ENCODE results near the gene PIAS2. TPM values are rescaled to one million over a fixed set of nuclear protein-coding genes. Genes with fewer than 3 reads are reported as not detected.
A peak's percentile ranks its signal among the peaks of the same experiment; 100 is the strongest.

PIAS2 gene
- polyA plus RNA-seq, 6 donors from 2014 or later = 16.8 to 29.5 (median 24.4) TPM

DNA sequence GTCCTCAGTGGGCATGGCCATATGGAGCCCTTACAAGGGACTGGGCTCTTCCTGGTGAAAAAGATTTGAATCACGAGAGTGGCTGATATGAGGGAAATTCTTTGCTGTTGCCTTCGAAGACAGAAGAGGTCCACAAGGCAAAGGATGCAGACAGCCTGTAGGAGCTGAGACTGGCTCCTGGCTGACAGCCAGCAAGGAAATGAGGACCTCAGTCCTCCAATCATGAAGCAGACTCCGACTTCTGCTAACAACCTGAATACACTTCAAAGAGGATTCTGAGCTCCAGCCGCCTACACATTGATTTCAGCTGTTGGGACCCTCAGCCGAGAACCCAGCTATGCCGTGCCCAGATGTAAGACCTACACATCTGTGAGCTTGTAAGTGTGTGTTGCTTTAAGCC is 157.4 kb downstream of the PIAS2 start:
- no peaks in the 10 kb centered on the region for H3K36me3 Mint-ChIP-seq
- no peaks in the 10 kb centered on the region for H3K9me3 Mint-ChIP-seq
- ATAC-seq (ENCODE audit: low read depth in 2 of 2) (no peak), DNase-seq (no peak)
- peaks cover 14 to 20% (median 18%) of the 10 kb centered on the region in 3 donors for H3K4me1 Mint-ChIP-seq
- H3K4me3 Mint-ChIP-seq = peak overlapping the region in 1 of 8 donors; percentile 1
- H3K27ac Mint-ChIP-seq = no peak overlapping the region
- H3K27me3 Mint-ChIP-seq = peaks cover 48 to 80% (median 52%) of the 10 kb centered on the region in 3 donors

DNA sequence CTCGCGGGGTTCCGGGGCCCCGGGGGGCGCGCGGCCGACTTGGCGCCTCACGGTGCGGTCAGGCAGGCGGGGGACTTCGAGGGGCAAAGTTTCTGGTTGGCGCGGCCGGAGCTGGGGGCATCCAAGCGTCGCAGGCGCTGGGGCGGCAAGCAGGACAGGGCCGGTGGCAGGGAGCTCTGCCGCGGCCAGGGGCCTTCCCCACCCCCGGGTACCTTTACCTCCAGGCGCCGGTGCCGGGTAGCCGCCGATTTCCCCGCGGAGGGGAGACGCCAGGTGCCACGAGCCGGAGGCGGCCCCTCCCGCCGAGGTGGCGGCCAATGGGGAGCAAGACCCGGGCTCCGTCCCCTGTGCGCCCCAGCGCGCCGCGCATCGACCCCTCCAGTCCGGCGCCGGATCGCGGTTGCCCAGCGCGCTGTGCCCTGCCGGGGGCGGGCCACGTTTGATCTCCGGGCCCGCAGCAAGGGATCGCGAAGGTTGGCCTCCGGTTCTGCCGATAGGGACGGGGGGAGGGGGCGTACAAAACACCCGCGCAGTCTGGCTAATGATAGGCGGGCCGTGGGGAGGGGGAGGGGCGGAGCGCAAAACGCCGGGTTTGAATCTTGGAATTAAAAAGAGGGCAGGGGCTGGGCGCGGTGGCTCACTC is 160.6 kb downstream of the PIAS2 start, which contains the start of gene ST8SIA5:
TSS of gene ST8SIA5 (minus strand) at position 495 of the 643 bp plus-strand sequence. CDS start 545 bp downstream, outside the sequence.
- Mint-ChIP-seq H3K4me1 (peaks cover 24 to 28% (median 27%) of the 10 kb centered on the region in 3 donors), H3K36me3 (no peaks in the 10 kb centered on the region), H3K27me3 (peaks cover 48 to 77% (median 49%) of the 10 kb centered on the region in 3 donors), H3K27ac (peak within 1 kb of the TSS in 1 of 6 donors; percentile 33), H3K9me3 (peaks cover 0 to 5% (median 0%) of the 10 kb centered on the region in 7 donors), H3K4me3 (peak within 1 kb of the TSS; percentile 57 to 88 (median 80))
- ATAC-seq (ENCODE audit: low read depth in 2 of 2) (peak; percentile 43), DNase-seq (no peak)

DNA sequence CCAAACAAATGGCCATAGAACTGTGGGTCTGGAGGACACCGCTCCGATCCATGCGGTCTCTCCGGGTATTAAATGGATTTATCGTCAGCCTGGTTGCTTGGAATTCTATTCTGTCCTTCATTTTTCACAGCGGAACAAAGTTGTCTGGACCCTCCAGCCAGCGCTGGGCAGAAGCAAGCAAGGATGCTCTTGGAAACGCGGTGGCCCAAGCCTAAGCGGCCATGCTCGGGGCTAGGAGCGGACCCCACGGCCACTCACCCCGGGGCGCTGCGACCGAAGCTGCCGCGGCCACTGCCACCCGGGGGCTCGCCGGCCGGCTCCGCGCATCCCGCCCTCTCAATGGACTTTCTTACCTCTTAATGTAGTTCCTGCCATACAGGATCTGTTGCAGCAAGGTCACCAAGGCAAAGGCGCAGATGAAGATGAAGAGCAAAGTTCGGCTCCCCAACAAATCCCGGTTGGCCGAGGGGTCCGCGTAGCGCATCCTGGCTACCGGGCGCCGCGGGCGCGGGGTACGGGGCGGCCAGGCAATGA is 161.2 kb downstream of the PIAS2 start:
- Mint-ChIP-seq H3K27ac (no peak overlapping the region), H3K9me3 (peaks cover 0 to 5% (median 0%) of the 10 kb centered on the region in 7 donors), H3K27me3 (peaks cover 47 to 78% (median 48%) of the 10 kb centered on the region in 3 donors), H3K4me1 (peaks cover 24 to 28% (median 27%) of the 10 kb centered on the region in 3 donors), H3K4me3 (peak overlapping the region; percentile 44 to 82 (median 67)), H3K36me3 (no peaks in the 10 kb centered on the region)
- ATAC-seq (ENCODE audit: low read depth in 2 of 2) (peak in 1 of 2 donors; percentile 13), DNase-seq (no peak)

DNA sequence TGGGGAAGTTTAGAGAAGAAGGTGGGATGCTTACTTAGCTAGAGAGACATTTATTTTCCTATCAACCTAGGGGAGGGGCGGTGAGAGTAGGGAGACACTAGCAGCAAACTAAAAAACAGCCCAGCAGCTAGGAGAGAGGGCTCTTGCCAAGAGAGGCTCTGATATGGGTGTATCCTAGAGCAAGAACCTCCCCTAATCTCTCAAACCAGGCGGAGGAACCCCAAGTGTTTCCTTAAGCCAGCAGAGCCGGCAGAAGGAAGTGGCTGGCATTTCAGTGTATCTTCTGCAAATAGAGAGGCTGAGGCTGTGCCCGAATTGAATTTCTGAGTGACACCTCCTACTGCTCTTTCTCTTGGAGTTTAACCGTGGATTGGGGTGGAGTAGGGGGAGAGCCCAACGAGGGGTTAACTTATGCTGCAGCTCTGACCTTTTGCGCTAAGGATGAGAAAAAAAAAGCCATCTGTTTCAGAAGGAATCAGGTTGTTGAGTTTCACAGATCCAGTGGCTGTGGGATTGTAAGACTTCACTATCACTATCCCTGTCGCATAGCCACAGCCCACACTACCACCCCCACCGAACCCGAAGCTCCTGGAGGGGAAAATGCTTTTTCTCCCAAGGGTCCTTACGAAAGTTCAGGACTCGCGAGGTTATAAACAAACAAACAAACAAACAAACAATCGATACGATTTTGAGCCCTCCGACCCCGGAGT is 161.8 kb downstream of the PIAS2 start:
- Mint-ChIP-seq H3K4me1 (peaks cover 24 to 28% (median 27%) of the 10 kb centered on the region in 3 donors), H3K27ac (peak overlapping the region in 1 of 6 donors; percentile 49), H3K27me3 (peaks cover 42 to 72% (median 48%) of the 10 kb centered on the region in 3 donors), H3K4me3 (peak overlapping the region; percentile 44 to 82 (median 67)), H3K9me3 (peaks cover 0 to 7% (median 0%) of the 10 kb centered on the region in 7 donors), H3K36me3 (no peaks in the 10 kb centered on the region)
- DNase-seq = no peak
- no peak for ATAC-seq (ENCODE audit: low read depth in 2 of 2)

DNA sequence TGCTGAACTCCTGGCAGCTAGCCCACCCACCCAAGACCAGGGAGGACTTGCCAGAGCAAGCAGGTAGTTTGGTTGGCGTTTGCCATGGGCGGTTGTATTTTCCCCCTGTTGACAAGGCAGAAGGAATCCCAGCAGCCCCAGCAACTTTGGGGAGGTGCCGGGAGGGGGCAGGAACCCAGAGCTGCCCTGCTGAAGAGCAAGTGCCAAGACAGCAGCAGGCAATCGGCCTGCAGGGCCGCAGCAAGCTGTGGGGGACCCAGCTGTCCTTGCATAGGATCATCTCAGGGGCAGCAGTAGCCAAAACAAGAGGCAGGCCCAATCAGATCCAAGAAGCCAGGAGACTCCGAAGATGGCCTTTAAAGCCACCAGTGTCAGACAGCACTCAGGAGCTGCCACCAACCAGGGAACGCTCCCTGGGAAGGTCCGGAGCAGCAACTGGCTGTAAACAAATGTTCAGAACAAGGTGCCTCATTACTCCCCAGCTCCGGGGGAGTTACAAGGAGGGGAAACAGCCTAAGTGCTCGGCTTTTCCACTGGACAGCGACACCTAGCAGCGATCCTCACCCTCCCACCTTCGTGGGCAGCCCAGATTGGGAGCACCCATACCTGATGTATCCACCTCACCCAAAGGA is 162.5 kb downstream of the PIAS2 start:
- H3K27ac Mint-ChIP-seq = no peak overlapping the region
- ATAC-seq (ENCODE audit: low read depth in 2 of 2) = no peak
- peaks cover 0 to 7% (median 0%) of the 10 kb centered on the region in 7 donors for H3K9me3 Mint-ChIP-seq
- no peaks in the 10 kb centered on the region for H3K36me3 Mint-ChIP-seq
- peaks cover 37 to 66% (median 46%) of the 10 kb centered on the region in 3 donors for H3K27me3 Mint-ChIP-seq
- DNase-seq = no peak
- peaks cover 24 to 28% (median 27%) of the 10 kb centered on the region in 3 donors for H3K4me1 Mint-ChIP-seq
- peak overlapping the region in 2 of 8 donors; percentile 26 to 72 for H3K4me3 Mint-ChIP-seq

DNA sequence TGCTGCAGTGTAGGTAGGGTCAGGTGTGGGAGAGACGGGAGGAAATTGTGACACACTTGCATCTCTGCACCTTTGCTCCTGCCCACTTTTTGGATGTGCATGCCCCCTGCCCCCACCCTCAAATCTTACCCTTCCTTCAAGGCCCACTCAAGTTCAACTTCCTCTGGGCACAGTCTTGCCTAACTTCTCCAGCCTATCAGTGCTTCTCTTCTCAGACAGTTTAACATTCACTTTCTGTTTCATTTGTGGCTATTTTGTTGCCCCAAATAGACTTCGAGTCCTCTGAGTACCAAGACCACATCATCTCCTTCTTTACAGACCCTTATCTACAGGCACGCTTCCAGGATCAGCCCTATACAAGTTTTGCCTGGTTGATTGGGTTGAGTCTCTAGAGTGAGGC is 163.1 kb downstream of the PIAS2 start:
- no peak for ATAC-seq (ENCODE audit: low read depth in 2 of 2)

More for the DNA sequence above, 163.1 kb downstream of the PIAS2 start:
- Mint-ChIP-seq H3K27ac (no peak overlapping the region), H3K27me3 (peaks cover 31 to 60% (median 41%) of the 10 kb centered on the region in 3 donors), H3K9me3 (peaks cover 0 to 7% (median 0%) of the 10 kb centered on the region in 7 donors), H3K36me3 (no peaks in the 10 kb centered on the region), H3K4me3 (peak overlapping the region in 1 of 8 donors; percentile 52), H3K4me1 (peaks cover 24 to 28% (median 27%) of the 10 kb centered on the region in 3 donors)
- DNase-seq = no peak

Other genes with a start within 250 kb of the PIAS2 start
- gene ST8SIA5, start 160.5 kb downstream of the PIAS2 start, polyA plus RNA-seq (ENCODE audit: low read depth in 6 of 6) = not detected
- 1 to 10 TPM in 4 of 6 donors, under 1 TPM in 1, not detected in 1; 0.81 to 5.0 (median 1.2) TPM for gene KATNAL2, start 95 bp upstream of the PIAS2 start, polyA plus RNA-seq (ENCODE audit: low read depth in 6 of 6)
- not detected for gene ELOA2, start 118.1 kb upstream of the PIAS2 start, polyA plus RNA-seq (ENCODE audit: low read depth in 6 of 6)
- gene HDHD2, start 233.0 kb upstream of the PIAS2 start, polyA plus RNA-seq (ENCODE audit: low read depth in 6 of 6) = 10 to 100 TPM; 38.9 to 88.8 (median 60.2) TPM